HG02973 (cell line): Measurements from ENCODE around the gene KMT2A.
"Not testable (repeated sequence)": the region's sequence is repeated elsewhere in the genome, so short reads cannot be mapped to it uniquely, and the experiment has no call there.

ENCODE experiments used
- ATAC-seq: cut with Tn5 transposase; IDR thresholded peaks from one replicate; pipeline ENCODE4 v1.9.1; 2021; ENCODE audit warnings: moderate library complexity; ENCODE audit not compliant: unreplicated experiment

The KMT2A gene

GRCh38 chr11:118435893-118436624, at the start of gene KMT2A:
Gene KMT2A (plus strand): TSS chr11:118436492. CDS start chr11:118436513, 21 bp downstream.
- peak; percentile 38 for ATAC-seq

DNA sequence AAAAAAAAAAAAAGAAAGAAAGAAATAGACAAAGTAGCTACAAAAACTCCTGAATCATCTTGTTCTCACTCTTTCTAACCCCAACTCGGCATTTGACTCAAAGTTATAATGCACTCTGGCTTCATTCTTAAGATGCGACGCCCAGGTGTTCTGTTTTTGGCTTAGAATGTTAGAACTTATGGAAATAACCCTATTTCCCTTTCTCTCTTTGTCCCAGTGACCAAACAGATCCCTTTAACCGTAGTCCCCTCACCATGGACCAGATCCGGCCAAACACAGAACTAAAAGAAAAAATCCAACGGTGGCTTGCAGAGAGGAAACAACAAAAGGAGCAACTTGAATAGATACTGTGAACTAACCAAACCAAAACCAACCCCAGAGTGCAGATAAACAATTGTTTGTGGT, 40.2 kb upstream of the KMT2A start:
- ATAC-seq, result no peak

GRCh38 chr11:118397448-118397847, 38.8 kb upstream of the KMT2A start:
- ATAC-seq, result no peak

DNA sequence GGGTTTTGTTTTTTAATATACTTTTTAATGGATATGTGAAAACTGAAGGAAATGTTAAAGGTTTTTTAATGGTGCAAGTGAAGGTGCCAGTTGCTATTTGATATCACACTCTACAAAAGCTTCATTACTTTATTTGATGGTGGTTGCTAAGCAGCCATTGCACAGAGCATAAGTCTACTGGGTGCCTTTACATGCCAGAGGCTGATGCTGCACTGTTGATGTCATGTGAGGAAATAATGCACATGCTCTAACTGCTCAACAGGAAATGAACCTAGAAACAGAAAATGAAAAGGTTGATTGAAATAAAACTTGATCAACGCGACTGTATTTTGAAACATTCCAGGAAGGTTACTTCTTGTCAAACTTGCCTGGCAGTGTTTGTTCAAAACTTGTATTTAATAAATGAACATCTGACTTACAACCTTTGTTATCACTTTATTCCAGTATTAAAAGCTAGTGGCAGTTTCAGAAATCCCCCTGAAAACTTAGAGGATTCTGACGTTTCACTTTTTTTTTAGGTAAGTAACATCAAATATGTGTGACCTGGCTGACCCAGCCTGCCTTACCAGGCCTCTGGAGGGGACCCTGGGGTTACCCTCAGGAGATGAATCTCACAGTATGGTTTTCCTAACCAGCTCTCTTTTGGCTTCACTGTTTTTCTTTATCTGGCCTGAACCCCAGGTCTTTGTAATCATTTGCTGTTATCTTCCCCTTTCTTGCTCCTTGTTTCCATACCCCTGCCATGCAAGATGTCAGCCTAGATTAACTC, 37.3 kb upstream of the KMT2A start:
- peak; percentile 45 for ATAC-seq

GRCh38 chr11:118401151-118401879, 35.0 kb upstream of the KMT2A start, which contains the start of gene ATP5MG:
Gene ATP5MG (plus strand): TSS chr11:118401606. CDS start chr11:118401666, 60 bp downstream.
- peak; percentile 53 for ATAC-seq

- ATAC-seq, result peak; percentile 6
These were observed 34.3 kb upstream of the KMT2A start for GRCh38 chr11:118401880-118402590.

DNA sequence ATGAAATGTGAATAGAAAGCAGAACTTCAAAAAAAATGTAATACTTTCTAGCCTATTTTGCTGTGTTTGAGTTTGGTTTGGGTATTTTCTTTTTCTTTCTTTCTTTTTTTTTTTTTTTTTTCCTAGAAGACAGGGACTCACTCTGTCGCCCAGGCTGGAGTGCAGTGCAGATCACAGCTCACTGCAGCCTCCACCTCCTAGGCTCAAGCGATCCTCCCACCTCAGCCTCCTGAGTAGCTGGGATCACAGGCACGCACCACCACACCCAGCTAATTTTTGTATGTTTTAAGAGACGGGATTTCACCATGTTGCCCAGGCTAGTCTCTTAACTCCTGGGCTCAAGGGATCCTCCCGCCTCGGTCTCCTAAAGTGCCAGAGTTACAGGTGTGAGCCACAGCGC, 33.7 kb upstream of the KMT2A start:
- not testable (repeated sequence) for ATAC-seq

GRCh38 chr11:118406599-118407166, 29.6 kb upstream of the KMT2A start:
- no peak for ATAC-seq

DNA sequence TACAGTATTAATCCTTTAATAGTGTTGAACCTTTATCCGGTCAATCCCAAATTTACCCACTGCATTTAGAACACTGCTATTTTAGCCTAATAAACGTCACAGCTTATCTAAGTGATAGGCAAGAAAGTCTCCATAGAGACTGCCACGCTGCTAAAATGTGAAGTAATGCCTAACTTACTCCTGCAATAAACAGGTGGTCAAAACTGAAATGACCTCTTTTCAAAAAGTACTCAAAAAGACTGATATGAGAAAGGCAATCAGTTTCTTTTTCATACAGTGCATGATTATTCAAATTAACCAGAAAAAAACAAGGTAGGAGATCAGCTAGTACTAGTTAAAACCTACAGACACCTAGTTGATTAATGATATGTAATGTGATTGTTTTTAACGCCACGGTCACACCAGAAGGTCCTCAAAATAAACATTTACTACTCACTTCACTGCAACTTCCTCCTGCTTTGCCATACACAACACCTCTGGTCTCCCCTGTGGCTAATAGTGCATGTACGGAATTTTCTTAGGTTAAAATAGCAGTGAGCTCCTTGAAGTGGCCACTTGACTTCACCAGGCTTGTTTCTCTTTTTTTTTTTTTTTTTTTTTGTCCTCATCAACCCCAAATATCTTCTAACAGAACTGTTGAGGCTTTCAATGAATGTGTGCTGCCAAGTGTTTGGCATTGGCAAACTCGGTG, 26.1 kb upstream of the KMT2A start:
- no peak for ATAC-seq

DNA sequence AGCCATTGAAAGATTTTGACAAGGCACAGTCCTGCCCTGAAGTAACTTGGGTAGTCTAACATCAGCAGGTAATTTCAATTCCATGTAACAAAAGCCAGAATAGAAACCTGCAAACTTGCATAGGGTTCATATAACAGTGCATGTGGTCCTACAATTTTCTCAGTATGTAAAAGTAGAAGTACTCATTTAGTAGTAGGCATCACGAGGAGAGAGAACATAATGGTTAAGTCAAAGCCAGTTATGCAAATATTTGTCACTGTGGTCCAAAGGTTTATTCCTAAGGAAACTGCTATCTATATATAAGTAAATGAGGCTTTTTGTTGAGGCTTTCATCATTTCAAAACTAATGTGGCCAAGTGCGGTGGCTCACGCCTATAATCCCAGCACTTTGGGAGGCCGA, 24.8 kb upstream of the KMT2A start:
- no peak for ATAC-seq

DNA sequence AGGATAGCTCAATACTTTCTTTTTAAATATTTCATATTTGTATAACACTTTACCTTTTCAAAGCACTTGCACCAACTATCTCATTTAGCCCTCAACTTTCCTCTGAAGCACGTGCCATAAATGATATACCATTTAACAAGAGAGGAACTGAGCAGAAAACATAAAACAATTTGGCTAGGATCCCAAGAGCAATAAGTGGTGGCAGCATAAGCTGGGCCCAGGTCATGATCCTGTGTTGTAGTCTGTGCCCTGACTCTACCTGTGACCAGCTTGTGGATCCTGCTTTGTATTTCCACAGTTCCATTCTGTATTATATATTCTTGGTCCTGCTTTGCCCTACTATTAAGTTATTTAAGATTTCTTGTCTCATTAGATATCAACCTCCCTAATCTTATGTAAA, 23.4 kb upstream of the KMT2A start:
- no peak for ATAC-seq

DNA sequence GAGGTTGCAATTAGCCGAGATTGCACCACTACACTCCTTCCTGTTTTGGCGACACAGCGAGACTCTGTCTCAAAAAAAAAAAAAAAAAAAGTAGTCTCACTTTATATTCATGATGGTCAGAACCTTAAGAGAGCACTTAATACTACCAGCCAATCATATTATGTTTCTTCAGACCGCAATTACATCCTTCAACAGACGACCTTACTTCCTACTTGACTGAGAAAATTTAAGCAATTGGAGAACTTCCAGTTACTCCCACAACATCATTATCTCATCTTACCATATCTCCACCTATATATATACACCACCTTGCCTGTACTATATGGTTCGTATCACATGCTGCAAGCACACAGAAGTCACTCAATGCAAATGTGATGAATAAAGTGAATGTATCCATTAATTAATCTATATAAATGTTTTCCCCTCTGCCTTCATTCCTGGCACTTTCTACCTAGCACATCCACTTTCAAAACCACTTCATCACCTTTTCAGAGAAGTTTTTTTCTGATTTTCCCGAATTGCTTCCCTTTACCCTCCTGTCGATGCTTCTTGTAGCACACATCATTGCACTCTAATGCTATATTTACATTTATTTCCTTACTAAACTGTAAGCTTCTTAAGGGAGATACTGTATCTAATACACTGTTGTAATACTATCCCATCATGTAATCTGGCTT, 21.1 kb upstream of the KMT2A start:
- no peak for ATAC-seq

- ATAC-seq, result no peak
These were observed 20.6 kb upstream of the KMT2A start for GRCh38 chr11:118415739-118416068.

GRCh38 chr11:118416900-118417299, 19.4 kb upstream of the KMT2A start:
- not testable (repeated sequence) for ATAC-seq

DNA sequence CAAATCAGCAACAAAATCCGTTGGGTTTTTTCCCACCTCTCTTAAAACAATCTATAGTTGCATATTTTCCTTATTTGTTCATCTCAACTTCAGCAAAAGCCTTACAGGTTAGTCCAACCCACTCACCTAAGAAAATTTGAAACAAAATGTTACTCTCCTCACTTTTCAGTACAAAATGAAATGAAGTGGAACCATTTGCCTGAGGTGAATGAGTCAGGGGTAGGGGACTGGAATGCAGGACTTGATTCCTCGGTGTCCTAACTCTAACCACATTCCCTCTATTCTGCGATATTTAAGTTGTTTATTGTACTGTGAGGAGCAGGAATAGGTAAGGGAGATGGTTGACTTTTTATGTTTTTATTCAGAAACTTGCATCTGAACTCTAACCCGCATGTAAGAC, 18.5 kb upstream of the KMT2A start:
- no peak for ATAC-seq

DNA sequence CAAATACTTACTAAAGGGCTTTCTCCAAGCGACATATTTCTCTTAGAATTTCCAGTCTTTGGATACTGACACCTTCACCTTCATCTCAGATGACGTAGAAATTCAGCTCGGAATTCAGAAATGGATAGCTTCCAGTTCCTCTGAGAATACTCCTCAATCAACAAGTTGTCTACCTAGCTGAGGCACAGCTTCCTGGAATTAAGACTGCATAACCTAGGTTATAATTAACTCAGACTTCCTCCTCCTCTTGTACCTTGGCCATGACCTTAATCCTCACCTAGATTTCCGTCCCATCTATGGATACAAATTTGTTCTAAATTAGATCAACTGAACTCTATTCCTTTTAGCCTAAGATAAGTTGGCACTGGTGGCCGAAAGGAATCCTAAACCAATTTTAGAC, 17.5 kb upstream of the KMT2A start:
- ATAC-seq, result no peak

DNA sequence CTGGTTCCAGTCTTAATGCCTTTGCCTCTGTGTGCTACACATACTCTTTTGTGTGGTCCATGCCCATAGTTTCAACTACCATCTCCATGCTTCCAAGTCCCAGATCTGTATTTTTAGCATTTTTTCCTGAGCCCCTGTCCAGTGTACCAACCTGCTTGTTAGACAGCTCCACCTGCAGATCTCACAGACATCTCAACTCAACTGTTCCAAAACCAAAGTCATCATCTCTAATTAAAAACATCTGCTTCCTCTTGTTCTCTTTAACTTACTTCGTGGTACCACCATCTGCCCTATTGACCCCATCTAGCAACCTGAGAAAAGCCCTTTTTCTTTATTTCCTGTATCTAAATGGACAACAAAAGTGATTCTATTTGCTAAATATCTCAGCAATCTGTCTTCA, 8.6 kb upstream of the KMT2A start:
- ATAC-seq, result no peak

DNA sequence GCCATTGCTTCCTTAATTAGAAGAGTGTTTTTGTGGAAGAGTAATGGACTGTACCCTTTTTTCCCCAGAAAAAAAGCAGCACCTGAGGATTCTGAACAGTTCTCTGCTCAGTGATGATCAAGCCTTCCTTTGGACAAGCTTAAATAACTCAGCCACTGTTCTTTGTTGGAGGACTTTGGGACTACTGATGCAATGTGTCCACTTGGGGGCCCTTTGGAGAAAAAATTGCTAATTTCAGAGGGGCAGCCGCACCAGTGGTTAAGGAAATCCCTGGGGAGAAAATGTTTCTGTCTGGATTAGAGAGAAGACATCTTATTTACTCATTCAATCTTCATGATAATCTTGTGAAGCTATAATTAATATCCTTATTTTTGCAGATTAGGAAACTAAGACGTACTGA, 5.3 kb upstream of the KMT2A start:
- no peak for ATAC-seq

GRCh38 chr11:118434123-118434552, 2.2 kb upstream of the KMT2A start:
- ATAC-seq, result no peak
